H9 (cell line): ENCODE measurements around the gene DIRAS2. TPM values are rescaled to one million over a fixed set of nuclear protein-coding genes. Genes with fewer than 3 reads are reported as not detected.

Source experiments
- DNase-seq: peaks from one replicate; pipeline ENCODE4 v3.0.0-alpha.2; 2017
- H2AFZ ChIP-seq: one replicate; pipeline ENCODE4 v1.6.1; 2013; ENCODE audit warnings: mild to moderate bottlenecking, low read length, control low read depth, moderate library complexity
- H2AK5ac ChIP-seq: 2 replicates; pipeline ENCODE4 v1.6.1; 2013; ENCODE audit warnings: low read length, control low read depth, mixed read lengths; ENCODE audit not compliant: insufficient read length
- H2BK120ac ChIP-seq: one replicate; pipeline ENCODE4 v1.6.1; 2013; ENCODE audit warnings: low read depth, mild to moderate bottlenecking, low read length, control low read depth, inconsistent platforms; ENCODE audit not compliant: poor library complexity, severe bottlenecking
- H2BK12ac ChIP-seq: 2 replicates; pipeline ENCODE4 v1.6.1; 2013; ENCODE audit warnings: low read length, control low read depth, mixed read lengths, low read depth; ENCODE audit not compliant: insufficient read length
- H2BK15ac ChIP-seq: 2 replicates; pipeline ENCODE4 v1.6.1; 2013; ENCODE audit warnings: low read depth, low read length, control low read depth
- H2BK20ac ChIP-seq: one replicate; pipeline ENCODE4 v1.6.1; 2013; ENCODE audit warnings: low read depth, mild to moderate bottlenecking, low read length, control low read depth, inconsistent platforms; ENCODE audit not compliant: poor library complexity, severe bottlenecking
- H2BK5ac ChIP-seq: 2 replicates; pipeline ENCODE4 v1.6.1; 2013; ENCODE audit warnings: low read length, control low read depth, mixed read lengths; ENCODE audit not compliant: insufficient read length
- H3K14ac ChIP-seq: 2 replicates; pipeline ENCODE4 v1.6.1; 2013; ENCODE audit warnings: low read length, control low read depth; ENCODE audit not compliant: insufficient read depth
- H3K18ac ChIP-seq: 2 replicates; pipeline ENCODE4 v1.6.1; 2013; ENCODE audit warnings: low read depth, mild to moderate bottlenecking, mixed read lengths, low read length, control low read depth; ENCODE audit not compliant: insufficient read length
- H3K23ac ChIP-seq: 2 replicates; pipeline ENCODE4 v1.6.1; 2013; ENCODE audit warnings: low read length, control low read depth, mixed read lengths, low read depth; ENCODE audit not compliant: insufficient read length
- H3K23me2 ChIP-seq: 2 replicates; pipeline ENCODE4 v1.6.1; 2013; ENCODE audit warnings: low read depth, mild to moderate bottlenecking, mixed read lengths, low read length, control low read depth; ENCODE audit not compliant: insufficient read length, poor library complexity, severe bottlenecking
- H3K27ac ChIP-seq: 2 replicates; pipeline ENCODE4 v1.5.1; 2013; ENCODE audit warnings: low read length, control low read depth, mixed read lengths, low read depth; ENCODE audit not compliant: insufficient read length
- H3K27me3 ChIP-seq: 2 replicates; pipeline ENCODE4 v1.6.1; 2013; ENCODE audit warnings: low read length, control low read depth, inconsistent platforms; ENCODE audit not compliant: insufficient read depth
- H3K4ac ChIP-seq: 2 replicates; pipeline ENCODE4 v1.6.1; 2013; ENCODE audit warnings: low read depth, mild to moderate bottlenecking, control low read depth, inconsistent platforms, low read length, moderate library complexity
- H3K4me1 ChIP-seq: 2 replicates; pipeline ENCODE4 v1.6.1; 2013; ENCODE audit warnings: low read length, control low read depth, inconsistent platforms; ENCODE audit not compliant: insufficient read depth
- H3K4me2 ChIP-seq: 2 replicates; pipeline ENCODE4 v1.6.1; 2013; ENCODE audit warnings: low read length, control low read depth, mixed read lengths; ENCODE audit not compliant: insufficient read length, insufficient read depth
- H3K56ac ChIP-seq: 2 replicates; pipeline ENCODE4 v1.6.1; 2013; ENCODE audit warnings: low read depth, mild to moderate bottlenecking, mixed read lengths, low read length, control low read depth; ENCODE audit not compliant: insufficient read length
- H3K79me1 ChIP-seq: 2 replicates; pipeline ENCODE4 v1.6.1; 2013; ENCODE audit warnings: low read depth, mild to moderate bottlenecking, moderate library complexity, low read length, control low read depth, inconsistent platforms; ENCODE audit not compliant: insufficient read depth, poor library complexity, severe bottlenecking
- H3K79me2 ChIP-seq: 2 replicates; pipeline ENCODE4 v1.6.1; 2013; ENCODE audit warnings: low read length, control low read depth, inconsistent platforms; ENCODE audit not compliant: insufficient read depth
- H3K9ac ChIP-seq: 2 replicates; pipeline ENCODE4 v1.6.1; 2013; ENCODE audit warnings: low read length, control low read depth, mixed read lengths; ENCODE audit not compliant: insufficient read length; ENCODE audit errors: extremely low read depth
- H3K9me3 ChIP-seq: one replicate; pipeline ENCODE4 v1.6.1; 2013; ENCODE audit warnings: low read depth, low read length, inconsistent platforms; ENCODE audit not compliant: control insufficient read depth
- H3T11ph ChIP-seq: one replicate; pipeline ENCODE4 v1.6.1; 2013; ENCODE audit warnings: mild to moderate bottlenecking, low read length, control low read depth, inconsistent platforms
- H4K20me1 ChIP-seq: one replicate; pipeline ENCODE4 v1.6.1; 2013; ENCODE audit not compliant: control insufficient read depth, insufficient read length, insufficient read depth
- H4K5ac ChIP-seq: 2 replicates; pipeline ENCODE4 v1.6.1; 2013; ENCODE audit warnings: low read depth, mild to moderate bottlenecking, mixed read lengths, low read length, control low read depth; ENCODE audit not compliant: insufficient read length
- H4K8ac ChIP-seq: replicated peaks from 2 replicates; pipeline ENCODE4 v1.6.1; 2013; ENCODE audit warnings: low read length, control low read depth, mixed read lengths, low read depth; ENCODE audit not compliant: insufficient read length
- H4K91ac ChIP-seq: 2 replicates; pipeline ENCODE4 v1.6.1; 2013; ENCODE audit warnings: low read depth, mild to moderate bottlenecking, moderate library complexity, mixed read lengths, low read length, control low read depth; ENCODE audit not compliant: insufficient read length
- H3K27ac Mint-ChIP-seq, 3 experiments: 2 replicates in 2 of 3; 3 replicates in 1 of 3; pipeline ENCODE4 v1.8.0; 2020 to 2021; ENCODE audit warnings: mixed read lengths in 3 of 3, mild to moderate bottlenecking in 1 of 3, moderate library complexity in 1 of 3
- H3K27me3 Mint-ChIP-seq: 2 replicates; pipeline ENCODE4 v1.8.0; 2021; ENCODE audit warnings: low read depth, mild to moderate bottlenecking, moderate library complexity, mixed read lengths
- H3K36me3 Mint-ChIP-seq, 3 experiments: 2 replicates in 2 of 3; 3 replicates in 1 of 3; pipeline ENCODE4 v1.8.0; 2020 to 2021; ENCODE audit warnings: low read depth in 3 of 3, mixed read lengths in 3 of 3; ENCODE audit not compliant: insufficient read depth in 1 of 3
- H3K4me1 Mint-ChIP-seq, 2 experiments: 2 replicates each; pipeline ENCODE4 v1.8.0; 2020; ENCODE audit warnings: mixed read lengths in 2 of 2
- H3K4me3 Mint-ChIP-seq, 2 experiments: 2 replicates in 1 of 2; 3 replicates in 1 of 2; pipeline ENCODE4 v1.8.0; 2020 to 2021; ENCODE audit warnings: mild to moderate bottlenecking in 2 of 2, mixed read lengths in 2 of 2, moderate library complexity in 1 of 2
- H3K9me3 Mint-ChIP-seq, 2 experiments: 2 replicates in 1 of 2; 3 replicates in 1 of 2; pipeline ENCODE4 v1.8.0; 2020; ENCODE audit warnings: mild to moderate bottlenecking in 2 of 2, mixed read lengths in 2 of 2, moderate library complexity in 1 of 2
- CTCF ChIP-seq: fragments of 200-600 bp; sonication (generic); conservative IDR thresholded peaks from 3 replicates; pipeline ENCODE4 v1.8.0; 2021; ENCODE audit warnings: antibody characterized with exemption, mild to moderate bottlenecking
- WGBS: extraction: QIAGEN DNeasy Blood & Tissue Kit; methylation state at CpG from one replicate; pipeline ENCODE4 v1.1.7; 2013; ENCODE audit warnings: missing lambda C conversion rate, low lambda C conversion rate, mixed read lengths; ENCODE audit not compliant: insufficient read length; ENCODE audit errors: extremely low coverage; 5-methylcytosine and 5-hydroxymethylcytosine counted together
- total RNA-seq: library from RNA; stranded (reverse); gene quantifications from 2 replicates; pipeline ENCODE4 v1.2.1, GENCODE V29; 2021

Gene DIRAS2
- total RNA-seq, 1 experiment from 2014 or later, result not detected

GRCh38 chr9:90607701-90608516 lies 34.7 kb downstream of the DIRAS2 start:
- H3K4me1 ChIP-seq, result no peaks in the 10 kb centered on the region
- H2BK12ac ChIP-seq, result no peak overlapping the region
- no peak overlapping the region for H2BK5ac ChIP-seq
- H3K4me1 Mint-ChIP-seq, result no peaks in the 10 kb centered on the region
- H4K8ac ChIP-seq, result no peak overlapping the region
- H2BK15ac ChIP-seq, result no peak overlapping the region
- no peak overlapping the region for H2BK20ac ChIP-seq
- no peak overlapping the region for H3K27ac ChIP-seq
- no peak overlapping the region for H3K4me2 ChIP-seq
- no peak overlapping the region for H3K18ac ChIP-seq
- H3K4me3 Mint-ChIP-seq, result no peak overlapping the region
- H4K5ac ChIP-seq, result no peak overlapping the region
- H3K4ac ChIP-seq, result no peak overlapping the region
- no peak overlapping the region for H3K9ac ChIP-seq
- no peak overlapping the region for H2BK120ac ChIP-seq
- no peak for DNase-seq
- H4K91ac ChIP-seq, result no peak overlapping the region
- H3K23ac ChIP-seq, result no peak overlapping the region
- H3K14ac ChIP-seq, result no peak overlapping the region
- no peaks in the 10 kb centered on the region for H3K23me2 ChIP-seq
- no peaks in the 10 kb centered on the region for H3K79me1 ChIP-seq
- WGBS, result no CpG with 5 or more reads among the region's 10 CpGs
- H3K56ac ChIP-seq, result no peak overlapping the region
- no peaks in the 10 kb centered on the region for H3K9me3 ChIP-seq
- no peak overlapping the region for H2AFZ ChIP-seq
- H3K27me3 ChIP-seq, result no peaks in the 10 kb centered on the region
- H4K20me1 ChIP-seq, result no peaks in the 10 kb centered on the region
- no peak overlapping the region for H3T11ph ChIP-seq
- H2AK5ac ChIP-seq, result no peak overlapping the region
- H3K79me2 ChIP-seq, result no peaks in the 10 kb centered on the region
- no peak for TF ChIP-seq CTCF
- no peaks in the 10 kb centered on the region for H3K27me3 Mint-ChIP-seq
- no peaks in the 10 kb centered on the region for H3K36me3 Mint-ChIP-seq
- no peak overlapping the region for H3K27ac Mint-ChIP-seq
- H3K9me3 Mint-ChIP-seq, result no peaks in the 10 kb centered on the region
